ENCODE data around the gene TIGD3. TPM values are rescaled to one million over a fixed set of nuclear protein-coding genes. Genes with fewer than 3 reads are reported as not detected.

The TIGD3 gene
- total and polyA plus RNA-seq, 2 experiments from 2014 or later, result 0.88 to 1.7 TPM

DNA sequence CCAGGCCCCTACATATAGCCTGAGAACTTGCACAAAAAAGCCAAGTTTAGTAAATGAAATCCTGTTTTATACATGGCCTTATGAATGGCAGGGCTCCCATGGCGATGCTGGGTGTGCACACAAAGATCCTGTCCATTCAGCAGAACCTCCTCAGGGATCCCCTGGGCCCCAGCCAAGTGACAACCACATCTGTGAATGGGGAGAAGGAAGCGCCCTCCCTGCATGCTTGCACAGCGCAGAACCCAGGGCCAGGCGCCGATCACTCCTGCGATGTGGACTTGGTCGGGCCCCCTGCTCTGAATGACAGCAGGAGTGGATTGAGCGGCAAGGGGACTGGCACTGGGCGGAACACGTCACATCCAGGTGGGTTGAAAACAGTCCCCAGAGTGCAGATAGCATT, 44.3 kb upstream of the TIGD3 start:
- TF ChIP-seq, protein P1, sequence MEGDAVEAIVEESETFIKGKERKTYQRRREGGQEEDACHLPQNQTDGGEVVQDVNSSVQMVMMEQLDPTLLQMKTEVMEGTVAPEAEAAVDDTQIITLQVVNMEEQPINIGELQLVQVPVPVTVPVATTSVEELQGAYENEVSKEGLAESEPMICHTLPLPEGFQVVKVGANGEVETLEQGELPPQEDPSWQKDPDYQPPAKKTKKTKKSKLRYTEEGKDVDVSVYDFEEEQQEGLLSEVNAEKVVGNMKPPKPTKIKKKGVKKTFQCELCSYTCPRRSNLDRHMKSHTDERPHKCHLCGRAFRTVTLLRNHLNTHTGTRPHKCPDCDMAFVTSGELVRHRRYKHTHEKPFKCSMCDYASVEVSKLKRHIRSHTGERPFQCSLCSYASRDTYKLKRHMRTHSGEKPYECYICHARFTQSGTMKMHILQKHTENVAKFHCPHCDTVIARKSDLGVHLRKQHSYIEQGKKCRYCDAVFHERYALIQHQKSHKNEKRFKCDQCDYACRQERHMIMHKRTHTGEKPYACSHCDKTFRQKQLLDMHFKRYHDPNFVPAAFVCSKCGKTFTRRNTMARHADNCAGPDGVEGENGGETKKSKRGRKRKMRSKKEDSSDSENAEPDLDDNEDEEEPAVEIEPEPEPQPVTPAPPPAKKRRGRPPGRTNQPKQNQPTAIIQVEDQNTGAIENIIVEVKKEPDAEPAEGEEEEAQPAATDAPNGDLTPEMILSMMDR (IDR thresholded peaks at IDR 0.05; ENCODE audit: low read depth, low read length), result no peak
- Histone ChIP-seq H3K4me1 (ENCODE audit: low read depth) (no peaks in the 10 kb centered on the region), H3K36me3 (no peaks in the 10 kb centered on the region), H3K27ac (no peak overlapping the region), H3K4me3 (no peak overlapping the region), H3K27me3 (peaks cover 13% of the 10 kb centered on the region), H3K9me3 (ENCODE audit: low read depth) (no peaks in the 10 kb centered on the region)
- DNase-seq (ENCODE audit: low read depth in 1 of 2, low spot score in 1 of 2), result no peak

DNA sequence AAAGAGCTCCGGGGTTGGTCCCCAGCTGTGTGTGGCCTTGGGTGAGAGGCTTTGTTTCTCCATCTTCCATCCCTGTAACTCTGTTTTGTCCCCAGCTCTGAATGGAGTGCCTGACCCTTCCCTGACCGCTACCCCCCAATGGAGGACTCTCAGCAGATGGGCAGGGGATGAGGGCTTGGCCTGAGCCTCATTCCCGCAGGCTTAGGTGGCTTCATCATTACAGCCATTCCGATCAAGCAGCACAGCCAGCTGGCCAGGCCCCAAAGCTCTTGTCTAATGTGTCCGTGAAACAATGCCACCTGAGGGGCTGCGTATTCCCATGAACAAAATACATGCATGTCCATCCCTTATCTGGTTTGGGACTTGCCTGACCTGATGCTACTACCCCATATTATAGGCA, 43.8 kb upstream of the TIGD3 start:
- H3K4me3 ChIP-seq, result no peak overlapping the region
- H3K36me3 ChIP-seq, result no peaks in the 10 kb centered on the region
- no peaks in the 10 kb centered on the region for H3K4me1 ChIP-seq (ENCODE audit: low read depth)
- H3K9me3 ChIP-seq (ENCODE audit: low read depth), result no peaks in the 10 kb centered on the region
- no peak for DNase-seq (ENCODE audit: low read depth in 1 of 2, low spot score in 1 of 2)
- H3K27me3 ChIP-seq, result peaks cover 13% of the 10 kb centered on the region
- TF ChIP-seq, protein P1 (IDR thresholded peaks at IDR 0.05; ENCODE audit: low read depth, low read length), result no peak
- H3K27ac ChIP-seq, result no peak overlapping the region

GRCh38 chr11:65311170-65311678, 43.3 kb upstream of the TIGD3 start:
- TF ChIP-seq, protein P1 (IDR thresholded peaks at IDR 0.05; ENCODE audit: low read depth, low read length), result no peak
- peak in 1 of 2 donors; percentile 40 for DNase-seq (ENCODE audit: low read depth in 1 of 2, low spot score in 1 of 2)
- Histone ChIP-seq H3K4me1 (ENCODE audit: low read depth) (no peaks in the 10 kb centered on the region), H3K27me3 (peaks cover 13% of the 10 kb centered on the region), H3K4me3 (no peak overlapping the region), H3K27ac (no peak overlapping the region), H3K36me3 (no peaks in the 10 kb centered on the region), H3K9me3 (ENCODE audit: low read depth) (no peaks in the 10 kb centered on the region)

GRCh38 chr11:65314501-65315203, 39.9 kb upstream of the TIGD3 start, which contains the start of gene CDC42EP2:
TSS of gene CDC42EP2 (plus strand) at chr11:65314866. CDS start at chr11:65320899, 6,033 bp downstream.
- no peak within 1 kb of the TSS for H3K27ac ChIP-seq
- peaks cover 9% of the 10 kb centered on the region for H3K4me1 ChIP-seq (ENCODE audit: low read depth)
- no peaks in the 10 kb centered on the region for H3K9me3 ChIP-seq (ENCODE audit: low read depth)
- peaks cover 13% of the 10 kb centered on the region for H3K27me3 ChIP-seq
- peak within 1 kb of the TSS; percentile 50 for H3K4me3 ChIP-seq
- H3K36me3 ChIP-seq, result no peaks in the 10 kb centered on the region
- DNase-seq (ENCODE audit: low read depth in 1 of 2, low spot score in 1 of 2), result peak; percentile 90 to 94
- TF ChIP-seq, protein P1 (IDR thresholded peaks at IDR 0.05; ENCODE audit: low read depth, low read length), result no peak

- Histone ChIP-seq H3K4me3 (peak overlapping the region; percentile 50), H3K36me3 (no peaks in the 10 kb centered on the region), H3K27me3 (peaks cover 13% of the 10 kb centered on the region), H3K4me1 (ENCODE audit: low read depth) (peaks cover 9% of the 10 kb centered on the region), H3K9me3 (ENCODE audit: low read depth) (no peaks in the 10 kb centered on the region), H3K27ac (no peak overlapping the region)
- TF ChIP-seq, protein P1 (IDR thresholded peaks at IDR 0.05; ENCODE audit: low read depth, low read length), result peak; percentile 94
- peak; percentile 80 to 92 for DNase-seq (ENCODE audit: low read depth in 1 of 2, low spot score in 1 of 2)
Observed at GRCh38 chr11:65315204-65315865, 39.2 kb upstream of the TIGD3 start.

Measured in cardiac muscle cell (in vitro differentiated cells and primary cell).